Kidney (tissue), 14 donors: Measurements from ENCODE around the gene PAN3. TPM values are rescaled to one million over a fixed set of nuclear protein-coding genes. Genes with fewer than 3 reads are reported as not detected.

ENCODE experiments used
- DNase-seq, 5 donors: peaks; one replicate each; pipeline ENCODE4 v3.0.0-alpha.2; 2013 to 2020
- FAIRE-seq: peaks from 2 replicates; lab custom pipeline; 2012; peaks lifted over from hg19 to GRCh38; lab: Jason Lieb, UNC
- H3K27ac ChIP-seq, 2 donors: one replicate each; pipeline ENCODE4 v1.7.0; 2013; ENCODE audit warnings: low read depth in 2 of 2, low read length in 2 of 2, inconsistent platforms in 1 of 2
- H3K27me3 ChIP-seq: one replicate; pipeline ENCODE4 v1.7.1; 2013; ENCODE audit warnings: low read length, inconsistent platforms; ENCODE audit not compliant: control insufficient read depth, insufficient read depth
- H3K36me3 ChIP-seq, 3 donors: one replicate each; pipeline versions ENCODE4 v1.7.0 to v1.7.1; 2013; ENCODE audit warnings: low read length in 3 of 3, control low read depth in 1 of 3, inconsistent platforms in 1 of 3; ENCODE audit not compliant: insufficient read depth in 3 of 3, control insufficient read depth in 2 of 3
- H3K4me1 ChIP-seq, 3 donors: one replicate each; pipeline versions ENCODE4 v1.7.0 to v1.7.1; 2013; ENCODE audit warnings: low read length in 3 of 3, inconsistent platforms in 1 of 3, low read depth in 1 of 3; ENCODE audit not compliant: control insufficient read depth in 2 of 3, insufficient read depth in 2 of 3
- H3K4me3 ChIP-seq, 3 donors: one replicate each; pipeline versions ENCODE4 v1.7.0 to v1.8.1; 2013; ENCODE audit warnings: low read length in 3 of 3, control low read depth in 1 of 3, inconsistent platforms in 1 of 3
- H3K9ac ChIP-seq, 3 donors: one replicate each; pipeline versions ENCODE4 v1.7.0 to v1.7.1; 2013; ENCODE audit warnings: low read length in 3 of 3, control low read depth in 1 of 3, inconsistent platforms in 1 of 3
- H3K9me3 ChIP-seq, 3 donors: one replicate each; pipeline versions ENCODE4 v1.7.0 to v1.7.1; 2013; ENCODE audit warnings: low read length in 3 of 3, control low read depth in 1 of 3, inconsistent platforms in 1 of 3; ENCODE audit not compliant: control insufficient read depth in 2 of 3, insufficient read depth in 1 of 3
- CTCF ChIP-seq: IDR thresholded peaks from 3 replicates; pipeline ENCODE4 v1.5.1; 2012; ENCODE audit warnings: mild to moderate bottlenecking, moderate library complexity, borderline replicate concordance; ENCODE audit not compliant: insufficient read depth; ENCODE audit errors: extremely low read depth
- intact Hi-C: fragments of 100-400 bp; cut with DNase I; formaldehyde crosslinking; loops from one replicate; pipeline ENCODE4 v1.11.1; 2022
- polyA plus RNA-seq: library from polyadenylated mRNA; stranded (reverse); fragments of 350-450 nt; fragmentation: Illumina TruSeq; extraction: RNeasy Lipid Tissue Mini Kit (QIAGEN cat#74804); gene quantifications from one replicate; pipeline ENCODE4 v1.2.3, GENCODE V29; 2014; ENCODE audit warnings: low read depth, low replicate concordance; ENCODE audit not compliant: insufficient read depth
- total RNA-seq: library from RNA; stranded (reverse); fragmentation: NEBNext Ultra II Directional; extraction: Animal tissue kit (Norgen Biotek cat#: 25700); gene quantifications from one replicate; pipeline ENCODE4 v1.2.1, GENCODE V29; 2021
- donor health status: control.
- donor health status: control.
- donor health status: control.
- donor health status: control.
- donor health status: control.
- donor health status: DM: yes; HTN: yes; CAD: no.
- donor health status: Normal renal cell carcinoma (clear cell type).

PAN3 gene
- total and polyA plus RNA-seq, 2 donors from 2014 or later, result 8.2 to 46.3 TPM

- no peak for TF ChIP-seq CTCF
- no peak for FAIRE-seq
- Histone ChIP-seq H3K27ac (no peak overlapping the region), H3K27me3 (no peaks in the 10 kb centered on the region), H3K9me3 (no peaks in the 10 kb centered on the region), H3K4me1 (no peaks in the 10 kb centered on the region), H3K36me3 (peaks cover 0 to 8% (median 0%) of the 10 kb centered on the region in 3 donors), H3K9ac (no peak overlapping the region), H3K4me3 (no peak overlapping the region)
- intact Hi-C loops, result no loop called here
- no peak for DNase-seq
Measured at GRCh38 chr13:28237944-28238343, 99.6 kb downstream of the PAN3 start.

- H3K4me3 ChIP-seq, result no peak overlapping the region
- no peak overlapping the region for H3K27ac ChIP-seq
- no peaks in the 10 kb centered on the region for H3K27me3 ChIP-seq
- no peaks in the 10 kb centered on the region for H3K4me1 ChIP-seq
- H3K9me3 ChIP-seq, result no peaks in the 10 kb centered on the region
- peak in 1 of 5 donors; percentile 12 for DNase-seq
- H3K36me3 ChIP-seq, result peaks cover 0 to 8% (median 0%) of the 10 kb centered on the region in 3 donors
- H3K9ac ChIP-seq, result no peak overlapping the region
- intact Hi-C loops, result no loop called here
- no peak for TF ChIP-seq CTCF
- FAIRE-seq, result no peak
Measured at GRCh38 chr13:28239374-28239773, 101.0 kb downstream of the PAN3 start.

GRCh38 chr13:28245465-28245864, 107.1 kb downstream of the PAN3 start:
- Histone ChIP-seq H3K9ac (no peak overlapping the region), H3K9me3 (no peaks in the 10 kb centered on the region), H3K36me3 (peaks cover 0 to 7% (median 0%) of the 10 kb centered on the region in 3 donors), H3K27ac (no peak overlapping the region), H3K4me1 (no peaks in the 10 kb centered on the region), H3K4me3 (no peak overlapping the region), H3K27me3 (no peaks in the 10 kb centered on the region)
- TF ChIP-seq CTCF, result no peak
- FAIRE-seq (no peak), DNase-seq (no peak)
- intact Hi-C loops, result no loop called here

GRCh38 chr13:28246891-28247290, 108.5 kb downstream of the PAN3 start:
- Histone ChIP-seq H3K4me1 (no peaks in the 10 kb centered on the region), H3K4me3 (no peak overlapping the region), H3K27ac (no peak overlapping the region), H3K9ac (no peak overlapping the region), H3K36me3 (no peaks in the 10 kb centered on the region), H3K9me3 (no peaks in the 10 kb centered on the region), H3K27me3 (no peaks in the 10 kb centered on the region)
- intact Hi-C loops, result no loop called here
- peak; percentile 38 for FAIRE-seq
- DNase-seq, result no peak
- TF ChIP-seq CTCF, result no peak
